Activated CD8-positive, alpha-beta memory T cell treated with anti-CD3 and anti-CD28 coated beads for 48 hours (primary cell): Measurements from ENCODE around the gene GRK7.
"Not testable (repeated sequence)": the region's sequence is repeated elsewhere in the genome, so short reads cannot be mapped to it uniquely, and the experiment has no call there.

Experiments used
- DNase-seq, 3 experiments: peaks; one replicate each; pipeline ENCODE4 v3.0.0-alpha.2; 2020; ENCODE audit warnings: low read depth in 2 of 3, low spot score in 2 of 3

The GRK7 gene

GRCh38 chr3:141793476-141794260 lies 30.5 kb downstream of the GRK7 start:
- DNase-seq: no peak

GRCh38 chr3:141795276-141795675 lies 32.1 kb downstream of the GRK7 start:
- no peak for DNase-seq

DNA sequence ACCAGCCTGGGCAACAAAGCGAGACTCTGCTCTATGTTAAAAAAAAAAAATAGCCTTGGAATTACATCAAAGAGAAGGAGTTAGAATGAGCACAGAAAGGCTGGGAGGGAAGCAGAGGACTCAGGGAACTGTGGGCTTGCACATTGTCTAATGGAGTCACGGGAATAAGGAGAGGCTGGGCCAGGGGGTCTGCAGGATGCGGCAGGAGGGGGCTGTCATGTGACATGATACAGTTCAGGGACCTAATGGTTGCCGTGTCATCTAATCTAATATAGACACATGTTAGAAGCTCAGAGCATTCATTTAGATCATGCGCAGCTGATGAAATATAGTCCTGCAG lies 32.5 kb downstream of the GRK7 start:
- no peak for DNase-seq

GRCh38 chr3:141796081-141796888 lies 33.1 kb downstream of the GRK7 start:
- DNase-seq: peak in 2 of 3 experiments; percentile 50 to 54

GRCh38 chr3:141796889-141797781 lies 33.9 kb downstream of the GRK7 start:
- DNase-seq: peak; percentile 12 to 38 (median 18)

- no peak for DNase-seq
Observed at GRCh38 chr3:141797819-141798447, 34.7 kb downstream of the GRK7 start.

DNA sequence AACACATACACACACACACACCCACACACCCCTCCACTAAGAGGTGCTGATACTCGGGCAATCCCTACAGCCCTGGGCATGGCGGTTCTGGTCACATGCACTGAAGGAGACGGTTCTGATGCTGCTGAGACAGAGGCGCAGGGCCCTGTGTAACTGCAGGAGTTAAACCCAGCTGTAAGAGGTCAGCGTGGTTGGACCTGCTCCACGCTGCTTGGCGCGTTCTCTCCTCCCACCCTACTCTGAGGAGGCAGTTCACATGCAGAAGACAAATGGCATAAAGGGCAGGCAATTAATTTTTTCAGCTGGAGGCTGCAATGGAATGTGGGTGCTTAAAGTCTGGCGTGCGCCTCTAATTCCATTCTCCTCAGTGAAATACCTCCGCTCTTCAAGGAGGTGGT lies 35.2 kb downstream of the GRK7 start:
- no peak for DNase-seq

GRCh38 chr3:141802316-141803077 lies 39.3 kb downstream of the GRK7 start:
- DNase-seq: no peak

DNA sequence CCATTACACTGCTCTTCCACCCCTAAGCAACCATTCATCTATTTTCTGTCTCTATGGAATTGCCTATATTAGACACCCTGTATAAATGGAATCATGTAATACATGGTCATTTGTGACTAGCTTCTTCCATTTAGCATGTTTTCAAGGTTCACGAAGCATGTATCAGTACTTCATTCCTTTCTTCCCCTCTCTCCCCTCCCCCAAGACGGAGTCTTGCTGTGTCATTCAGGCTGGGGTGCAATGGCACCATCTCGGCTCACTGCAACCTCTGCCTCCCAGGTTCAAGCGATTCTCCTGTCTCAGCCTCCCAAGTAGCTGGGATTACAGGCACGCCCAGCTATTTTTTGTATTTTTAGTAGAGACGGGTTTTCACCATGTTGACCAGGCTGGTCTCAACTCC lies 40.3 kb downstream of the GRK7 start:
- not testable (repeated sequence) for DNase-seq

GRCh38 chr3:141804447-141804777 lies 41.2 kb downstream of the GRK7 start:
- DNase-seq: no peak

DNA sequence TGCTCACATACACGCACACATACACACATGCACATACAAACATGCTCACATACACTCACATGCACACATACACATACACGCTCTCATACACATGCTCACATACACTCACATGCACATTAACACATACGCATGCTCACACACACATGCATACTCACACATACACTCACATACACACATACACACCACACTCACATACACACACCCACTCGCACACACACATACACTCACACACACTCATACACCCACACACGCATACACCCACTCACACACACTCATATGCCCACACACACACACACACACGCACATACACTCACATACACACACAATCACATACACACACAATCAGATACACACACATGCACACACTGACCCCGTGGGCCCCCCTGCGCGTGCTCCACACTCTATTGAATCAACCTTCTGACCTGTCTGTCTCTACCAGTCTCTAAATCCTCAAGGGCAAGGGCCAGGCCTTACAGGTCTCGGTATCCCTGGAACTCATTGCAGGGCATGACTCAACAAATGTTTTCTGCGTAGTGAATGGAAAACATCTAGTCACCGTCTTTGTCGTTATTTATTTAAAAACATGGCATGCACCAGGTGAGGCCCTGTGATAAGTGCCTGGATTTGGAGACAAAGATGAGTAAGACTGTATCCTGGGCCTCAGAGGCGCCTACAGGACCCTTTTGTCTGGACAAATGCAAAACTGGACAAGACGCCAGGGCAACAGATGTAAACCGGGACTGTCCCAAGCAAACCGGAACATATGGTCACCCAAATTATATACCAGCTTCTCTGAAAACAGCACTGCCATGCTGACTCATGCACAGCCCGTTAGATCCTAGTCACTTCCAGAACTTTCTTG lies 41.8 kb downstream of the GRK7 start:
- DNase-seq: no peak

DNA sequence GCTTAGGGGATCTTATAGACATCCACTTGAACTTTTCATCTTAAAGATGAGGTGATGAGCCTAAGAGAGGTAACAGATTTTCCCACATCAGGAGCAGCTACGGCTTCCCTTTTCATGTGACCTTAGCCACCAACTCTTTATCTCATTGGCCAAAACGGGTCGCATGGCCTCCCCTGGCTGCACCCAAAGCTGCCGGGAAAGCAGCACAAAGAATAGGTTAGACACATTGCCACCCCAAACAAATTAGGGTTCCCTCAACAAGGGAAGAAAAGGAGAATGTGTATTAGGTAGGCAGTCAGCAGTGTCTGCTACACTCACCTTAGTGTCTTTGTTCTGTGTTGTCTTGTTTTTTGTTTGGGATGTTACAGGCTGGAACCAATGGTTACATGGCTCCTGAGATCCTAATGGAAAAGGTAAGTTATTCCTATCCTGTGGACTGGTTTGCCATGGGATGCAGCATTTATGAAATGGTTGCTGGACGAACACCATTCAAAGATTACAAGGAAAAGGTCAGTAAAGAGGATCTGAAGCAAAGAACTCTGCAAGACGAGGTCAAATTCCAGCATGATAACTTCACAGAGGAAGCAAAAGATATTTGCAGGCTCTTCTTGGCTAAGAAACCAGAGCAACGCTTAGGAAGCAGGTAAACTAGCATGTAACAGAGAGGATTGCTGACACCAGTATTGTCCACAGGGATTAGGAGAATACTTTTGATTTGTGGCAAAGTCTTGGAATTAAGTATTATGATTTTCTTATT lies 44.2 kb downstream of the GRK7 start:
- no peak for DNase-seq

DNA sequence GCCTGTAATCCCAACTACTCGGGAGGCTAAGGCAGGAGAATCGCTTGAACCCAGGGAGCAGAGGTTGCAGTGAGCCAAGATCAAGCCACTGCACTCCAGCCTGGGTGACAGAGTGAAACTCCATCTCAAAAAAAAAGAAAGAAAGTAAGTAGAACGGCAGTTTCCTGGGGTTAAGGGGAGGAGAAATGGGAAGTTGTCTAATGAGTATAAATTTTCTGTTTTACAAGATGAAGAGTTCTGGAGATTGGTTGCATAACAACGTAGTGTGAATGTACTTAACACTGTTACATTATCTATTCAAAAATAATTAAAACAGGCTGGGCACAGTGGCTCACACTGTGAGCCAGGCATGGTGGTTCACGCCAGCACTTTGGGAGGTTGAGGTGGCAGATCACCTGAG lies 45.4 kb downstream of the GRK7 start:
- DNase-seq: no peak

DNA sequence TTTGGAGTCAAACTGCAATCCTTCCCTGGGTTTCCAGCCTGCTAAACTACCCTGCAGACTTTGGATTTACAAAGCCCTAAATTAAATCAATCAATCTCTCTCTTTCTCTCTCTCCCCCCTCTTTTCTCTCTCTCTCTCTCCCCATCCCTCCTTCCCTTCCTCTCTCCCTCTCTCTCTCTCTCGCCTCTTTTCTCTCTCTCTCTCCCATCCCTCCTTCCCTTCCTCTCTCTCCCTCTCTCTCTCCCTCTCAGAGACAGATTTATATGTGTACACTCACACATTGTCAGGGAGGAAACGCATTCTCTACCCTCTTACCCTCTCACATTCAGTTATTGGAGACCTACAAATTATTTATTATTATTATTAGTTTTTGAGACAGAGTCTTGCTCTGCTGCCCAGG lies 47.0 kb downstream of the GRK7 start:
- DNase-seq: no peak

DNA sequence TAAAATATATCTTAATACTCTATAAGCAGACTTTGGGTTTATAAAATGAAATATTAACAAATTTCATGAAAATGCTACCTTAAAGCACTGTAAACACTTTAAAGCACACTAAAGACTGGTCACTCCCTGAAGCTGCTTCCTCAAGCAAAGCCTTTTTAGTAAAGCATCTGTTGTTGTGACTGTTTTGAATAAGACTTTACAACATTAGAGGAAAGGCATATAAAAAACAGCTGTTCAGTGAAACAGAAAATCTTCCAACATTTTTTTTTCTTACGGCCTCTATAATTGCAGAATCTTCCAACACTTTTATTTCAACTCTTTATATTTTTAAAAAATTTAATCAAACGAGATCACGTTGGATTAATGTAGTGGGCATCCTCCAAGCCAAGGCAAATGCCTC lies 48.1 kb downstream of the GRK7 start:
- DNase-seq: no peak

DNA sequence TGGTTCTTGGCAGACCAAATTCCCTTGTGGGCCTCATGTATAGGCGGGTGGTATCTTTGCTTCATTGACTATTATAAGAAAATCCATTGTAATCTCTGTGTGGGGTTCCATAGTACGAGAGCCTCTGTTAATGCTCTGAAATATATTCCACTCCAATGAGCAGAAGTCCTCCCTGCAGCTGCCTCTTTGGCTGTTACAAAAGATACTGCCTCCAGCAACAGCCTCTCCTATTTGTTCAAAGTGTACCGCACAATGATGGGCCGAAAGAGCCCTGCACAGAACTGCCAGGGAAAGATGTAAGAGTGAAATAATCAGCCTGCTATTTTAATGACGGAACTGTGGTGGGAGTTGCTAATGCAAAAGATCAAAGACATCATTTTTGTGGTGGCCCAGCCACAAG lies 48.9 kb downstream of the GRK7 start:
- no peak for DNase-seq

DNA sequence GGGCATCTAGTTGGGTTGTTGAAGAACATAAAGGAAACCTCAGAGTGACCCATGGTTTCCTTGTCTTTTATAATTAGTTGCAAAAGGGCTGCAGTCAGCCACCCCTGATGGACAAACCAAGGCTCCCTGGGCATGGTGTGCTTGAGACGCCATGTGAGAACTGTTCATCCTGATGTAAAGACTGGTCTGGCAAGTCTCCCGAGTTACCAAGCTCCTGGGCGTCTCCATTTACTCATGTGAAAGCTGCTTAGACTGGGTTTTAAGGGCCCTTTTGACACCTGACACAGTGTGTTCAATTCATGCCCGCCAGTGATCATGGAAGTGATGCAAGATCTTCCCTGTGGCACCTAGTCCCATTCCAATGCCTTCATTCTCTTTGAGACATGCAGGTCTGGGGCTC lies 49.4 kb downstream of the GRK7 start:
- DNase-seq: no peak
